Cerebellar cortex (tissue), 1 donor: ENCODE measurements around the gene TTLL7.

Experiments
- DNase-seq: peaks from one replicate; pipeline ENCODE4 v3.0.0-alpha.2; 2015; ENCODE audit warnings: low spot score

The TTLL7 gene

GRCh38 chr1:83872515-83872914 is 126.4 kb downstream of the TTLL7 start:
- no peak for DNase-seq

GRCh38 chr1:83864991-83865390 is 133.9 kb downstream of the TTLL7 start:
- no peak for DNase-seq

- peak; percentile 30 for DNase-seq
These were observed 138.3 kb downstream of the TTLL7 start for GRCh38 chr1:83860490-83861221.

DNA sequence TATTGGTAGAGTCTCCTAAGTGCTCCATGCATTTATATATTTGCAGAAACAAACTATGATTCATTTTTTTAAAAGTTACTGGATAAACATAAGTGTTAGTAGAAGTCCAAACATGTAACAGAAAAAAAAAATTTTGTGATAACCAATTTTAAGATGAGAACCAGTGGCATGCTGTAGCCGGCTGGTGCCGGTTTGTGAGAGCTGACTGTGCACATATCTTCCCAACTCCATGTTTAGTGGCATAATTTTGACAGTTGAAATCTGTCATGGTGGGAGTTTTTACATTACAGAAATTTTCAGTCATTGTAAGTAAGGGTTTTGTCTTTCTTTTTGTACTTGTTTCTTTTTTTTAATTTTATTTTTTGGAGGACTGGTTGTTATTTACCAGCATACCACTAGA is 141.2 kb downstream of the TTLL7 start:
- DNase-seq, result no peak

GRCh38 chr1:83857103-83857502 is 141.8 kb downstream of the TTLL7 start:
- DNase-seq, result peak; percentile 6

GRCh38 chr1:83856381-83856780 is 142.6 kb downstream of the TTLL7 start:
- DNase-seq, result no peak

DNA sequence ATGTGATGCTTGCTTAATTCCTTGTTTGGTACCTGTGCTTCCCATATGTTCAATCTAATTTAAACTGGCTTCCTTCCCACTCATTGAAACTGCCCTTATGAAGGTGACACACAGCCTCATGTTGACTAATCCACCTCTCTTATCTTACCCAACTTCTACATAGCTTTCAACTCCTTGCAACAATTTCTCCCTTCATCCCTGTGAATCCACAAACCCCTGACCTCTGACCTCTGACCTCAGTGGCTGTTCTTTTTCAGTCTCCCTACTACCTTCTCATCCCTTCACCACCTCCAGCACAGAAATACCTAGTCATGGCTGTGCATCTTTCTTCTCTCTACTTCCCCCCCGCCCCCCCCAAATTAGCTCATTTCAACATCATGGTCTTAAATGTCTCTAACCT is 144.5 kb downstream of the TTLL7 start:
- no peak for DNase-seq

DNA sequence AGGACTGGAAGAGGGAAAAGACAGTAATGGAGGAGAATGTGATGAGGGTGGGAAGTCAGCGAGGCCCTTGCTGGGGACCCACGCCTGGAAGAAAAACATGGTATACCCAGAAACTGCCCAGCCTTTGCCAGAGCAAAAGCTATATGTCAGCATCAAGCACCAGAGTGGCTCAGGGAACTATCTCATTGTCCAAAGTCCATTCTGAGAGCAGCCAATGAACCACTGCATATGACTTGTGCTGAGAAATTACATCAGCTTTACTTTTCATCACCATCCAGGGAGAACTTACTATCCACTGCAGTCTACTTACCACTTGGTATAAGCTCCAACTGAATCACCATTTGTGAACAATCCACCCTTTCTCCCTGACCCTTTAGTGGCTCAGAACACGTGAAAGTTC is 148.1 kb downstream of the TTLL7 start:
- DNase-seq, result no peak

- DNase-seq, result no peak
These were observed 149.5 kb downstream of the TTLL7 start for GRCh38 chr1:83849191-83850061.

- DNase-seq, result no peak
These were observed 152.8 kb downstream of the TTLL7 start for GRCh38 chr1:83846138-83846537.

GRCh38 chr1:83845437-83846071 is 153.4 kb downstream of the TTLL7 start:
- DNase-seq, result no peak

DNA sequence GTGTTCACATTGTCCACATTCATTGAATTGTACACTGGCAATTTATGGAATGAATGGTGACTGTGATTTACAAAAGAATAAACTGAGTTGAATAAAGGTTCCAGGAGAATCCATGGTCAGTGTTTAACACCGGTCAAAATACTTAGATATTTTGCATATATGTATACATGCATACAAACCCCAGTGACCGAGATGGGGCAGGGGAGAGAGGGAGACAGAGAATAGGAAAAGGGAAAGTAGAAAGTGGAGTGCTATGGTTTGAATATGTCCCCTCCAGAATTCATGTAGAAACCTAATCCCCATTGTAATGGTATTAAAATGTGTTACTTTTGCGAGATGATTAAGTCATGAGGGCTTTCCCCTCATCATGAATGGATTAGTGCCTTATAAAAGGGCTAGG is 154.4 kb downstream of the TTLL7 start:
- no peak for DNase-seq

GRCh38 chr1:83839566-83840173 is 159.3 kb downstream of the TTLL7 start:
- DNase-seq, result no peak

DNA sequence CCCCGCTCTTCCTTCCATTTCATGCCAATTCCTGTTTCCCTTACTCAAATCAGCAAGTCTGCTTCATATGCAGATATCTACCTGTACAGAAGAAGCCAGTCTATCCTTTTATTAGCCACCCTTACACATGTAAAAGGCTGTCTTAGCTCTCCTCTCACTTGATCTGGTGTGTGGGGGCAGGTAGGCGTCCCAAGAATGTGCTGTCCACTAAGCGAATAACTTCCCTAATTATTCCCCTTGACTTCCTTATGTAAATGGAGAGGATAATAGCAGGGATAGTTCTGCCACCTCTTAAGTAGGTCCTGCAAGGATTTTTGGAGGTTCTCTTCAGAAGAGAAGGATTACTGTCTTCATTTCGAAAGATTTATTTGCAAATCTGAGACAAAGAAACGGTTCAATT is 160.4 kb downstream of the TTLL7 start:
- no peak for DNase-seq

- no peak for DNase-seq
These were observed 162.4 kb downstream of the TTLL7 start for GRCh38 chr1:83836543-83836942.

DNA sequence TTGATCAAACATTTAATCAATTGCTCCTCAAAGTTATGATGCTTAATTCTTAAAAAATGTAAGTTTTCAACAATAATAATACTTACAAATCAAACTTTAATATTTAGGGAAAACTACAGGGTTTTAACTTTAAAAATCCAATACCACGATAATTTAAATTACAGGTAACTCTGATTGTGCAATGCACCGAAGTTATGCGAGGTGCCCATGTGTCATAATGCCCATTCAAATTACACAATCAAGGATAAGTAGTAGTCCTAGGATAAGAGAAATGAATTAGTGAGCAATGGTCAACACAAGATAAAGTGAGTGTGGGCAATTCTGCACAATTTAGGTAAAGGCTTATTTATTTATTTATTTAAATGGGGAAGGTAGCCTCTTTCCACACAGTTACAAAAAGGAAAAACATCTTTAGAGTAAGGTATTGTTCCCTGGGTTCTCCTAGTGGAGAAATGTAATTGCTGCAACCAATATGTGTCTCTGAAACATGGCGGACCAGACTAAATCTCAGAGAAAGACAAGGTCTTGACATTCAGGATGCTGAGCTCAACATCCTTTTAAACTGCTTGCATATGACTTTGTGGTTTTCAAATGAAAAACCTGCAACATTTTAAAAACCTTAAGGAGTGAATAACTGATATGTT is 164.2 kb downstream of the TTLL7 start:
- no peak for DNase-seq

- DNase-seq, result no peak
These were observed 166.7 kb downstream of the TTLL7 start for GRCh38 chr1:83832194-83832593.

DNA sequence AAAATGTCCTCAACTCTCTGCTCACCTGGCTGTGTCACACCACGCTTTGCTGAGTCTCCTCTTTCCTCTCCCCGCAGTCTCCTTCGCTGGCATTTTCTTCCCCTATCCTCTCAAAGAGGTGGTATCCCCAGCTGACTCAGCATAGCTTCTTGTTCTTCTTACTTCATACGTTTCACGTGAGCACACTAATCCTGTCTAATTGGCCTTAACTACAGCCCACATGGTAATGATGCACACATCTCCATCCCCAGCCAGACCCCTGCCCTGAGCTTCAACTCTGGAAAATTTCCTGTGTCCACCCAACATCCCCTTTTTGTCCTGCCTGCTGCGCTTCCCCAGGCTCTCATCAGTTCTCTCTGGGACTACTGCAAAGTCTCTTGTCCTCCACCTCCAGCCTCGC is 169.8 kb downstream of the TTLL7 start:
- DNase-seq, result no peak

- no peak for DNase-seq
These were observed 170.5 kb downstream of the TTLL7 start for GRCh38 chr1:83828456-83828855.

DNA sequence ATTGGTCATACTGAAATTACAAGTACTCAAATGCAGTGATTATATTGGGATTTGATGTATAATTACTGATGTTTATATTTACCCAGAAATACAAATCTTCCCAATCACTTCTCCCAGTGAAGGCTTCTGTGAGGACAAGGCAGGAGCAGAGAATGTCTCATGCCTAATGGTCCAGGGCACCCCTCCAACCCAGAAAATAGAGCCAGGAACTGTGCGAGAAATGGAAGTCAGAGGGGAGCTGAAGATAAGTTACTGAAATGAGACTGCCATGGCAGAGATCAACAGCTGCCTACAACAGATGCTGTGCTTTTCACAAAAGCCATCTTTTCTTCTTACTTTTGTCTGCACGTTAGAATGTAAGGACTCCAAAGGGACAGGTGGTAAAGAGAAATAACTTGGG is 171.2 kb downstream of the TTLL7 start:
- DNase-seq, result no peak

- no peak for DNase-seq
These were observed 176.7 kb downstream of the TTLL7 start for GRCh38 chr1:83822208-83822607.

DNA sequence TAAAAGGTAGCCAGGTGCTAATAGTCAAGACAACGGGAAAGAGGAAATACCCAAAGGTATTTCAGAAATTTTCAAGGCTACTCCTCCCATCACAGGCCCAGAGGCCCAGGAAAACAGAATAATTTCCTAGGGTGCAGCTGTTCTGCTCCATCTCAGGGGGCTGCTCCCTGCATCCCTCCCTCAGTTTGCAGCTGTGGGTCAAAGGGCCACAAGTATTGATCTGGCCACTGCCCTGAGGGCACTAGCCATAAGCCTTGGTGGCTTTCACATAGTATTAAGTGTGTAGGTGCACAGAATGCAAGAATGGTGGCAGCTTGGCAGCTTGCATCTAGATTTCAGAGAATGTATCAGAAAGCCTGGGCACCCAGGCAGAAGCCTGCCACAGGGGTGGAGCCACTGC is 179.5 kb downstream of the TTLL7 start:
- no peak for DNase-seq
